ENCODE measurements around the gene PFN3. TPM values are rescaled to one million over a fixed set of nuclear protein-coding genes. Genes with fewer than 3 reads are reported as not detected.
A peak's percentile ranks its signal among the peaks of the same experiment; 100 is the strongest.

The PFN3 gene
- total and polyA plus RNA-seq, 2 of the 13 experiments (the other 11 are each of a cell fraction or from before 2014, with no cell fraction given), result not detected

DNA sequence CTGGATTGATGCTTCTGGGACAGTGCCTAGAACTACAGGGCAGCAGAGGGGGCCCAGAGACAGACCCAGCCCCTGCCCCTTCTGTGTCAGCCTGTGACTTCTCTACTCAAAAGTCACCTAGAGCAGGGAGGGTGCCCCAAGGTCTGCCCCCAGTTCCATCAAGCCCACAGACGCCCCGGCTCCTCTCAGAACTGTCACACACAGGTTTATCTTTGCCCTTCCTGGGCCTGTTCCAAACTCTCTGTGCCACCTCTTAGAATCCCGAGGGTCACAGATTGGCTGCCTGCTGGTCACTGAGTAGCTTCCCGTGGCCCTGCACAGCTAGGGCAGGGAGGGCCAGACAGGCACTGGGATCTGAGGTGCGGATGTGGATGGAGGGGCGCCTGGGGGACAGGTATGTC lies 41.0 kb downstream of the PFN3 start (continued):
- TF ChIP-seq, protein P1, sequence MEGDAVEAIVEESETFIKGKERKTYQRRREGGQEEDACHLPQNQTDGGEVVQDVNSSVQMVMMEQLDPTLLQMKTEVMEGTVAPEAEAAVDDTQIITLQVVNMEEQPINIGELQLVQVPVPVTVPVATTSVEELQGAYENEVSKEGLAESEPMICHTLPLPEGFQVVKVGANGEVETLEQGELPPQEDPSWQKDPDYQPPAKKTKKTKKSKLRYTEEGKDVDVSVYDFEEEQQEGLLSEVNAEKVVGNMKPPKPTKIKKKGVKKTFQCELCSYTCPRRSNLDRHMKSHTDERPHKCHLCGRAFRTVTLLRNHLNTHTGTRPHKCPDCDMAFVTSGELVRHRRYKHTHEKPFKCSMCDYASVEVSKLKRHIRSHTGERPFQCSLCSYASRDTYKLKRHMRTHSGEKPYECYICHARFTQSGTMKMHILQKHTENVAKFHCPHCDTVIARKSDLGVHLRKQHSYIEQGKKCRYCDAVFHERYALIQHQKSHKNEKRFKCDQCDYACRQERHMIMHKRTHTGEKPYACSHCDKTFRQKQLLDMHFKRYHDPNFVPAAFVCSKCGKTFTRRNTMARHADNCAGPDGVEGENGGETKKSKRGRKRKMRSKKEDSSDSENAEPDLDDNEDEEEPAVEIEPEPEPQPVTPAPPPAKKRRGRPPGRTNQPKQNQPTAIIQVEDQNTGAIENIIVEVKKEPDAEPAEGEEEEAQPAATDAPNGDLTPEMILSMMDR (CRISPR knock-in tag; IDR thresholded peaks at IDR 0.05), result no peak
- TF ChIP-seq ZFP36 (IDR thresholded peaks at IDR 0.05; ENCODE audit: borderline replicate concordance, low read depth, low read length, partially characterized antibody) (no peak), ARID2 (CRISPR knock-in tag; IDR thresholded peaks at IDR 0.05; ENCODE audit: borderline replicate concordance) (no peak)

DNA sequence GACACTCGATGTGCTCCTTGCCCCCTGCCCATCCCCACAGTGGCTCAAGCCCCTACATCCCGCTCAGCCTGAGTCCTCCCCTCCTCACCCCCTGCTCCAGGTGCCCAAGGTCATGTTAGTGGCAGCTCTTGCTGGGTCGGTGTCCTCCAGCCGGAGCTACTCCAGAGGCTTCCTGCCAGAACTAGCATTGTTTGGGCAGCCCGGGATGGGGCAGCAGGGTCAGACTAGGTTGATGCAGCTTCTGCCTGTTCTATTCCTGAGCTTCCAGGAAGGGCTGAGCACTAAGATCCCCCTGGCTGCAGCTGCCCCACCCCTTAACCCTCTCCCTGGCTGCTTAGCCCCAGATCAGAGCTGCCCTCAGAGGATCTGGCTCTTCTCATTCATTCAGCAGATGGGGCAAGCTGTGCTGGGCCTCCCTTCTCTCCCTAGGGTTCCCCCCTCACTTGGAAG lies 42.1 kb downstream of the PFN3 start:
- H2AFZ ChIP-seq (ENCODE audit: low read length), result no peak overlapping the region

More for the DNA sequence above, 42.1 kb downstream of the PFN3 start:
- peaks cover 97% of the 10 kb centered on the region for H3K4me1 ChIP-seq (ENCODE audit: insufficient read depth, low read length)
- in situ Hi-C loops (cut with HindIII; ENCODE audit: extremely low pct_ligation_motif_present, low pct_unique_long_range_greater_than_20kb) (loop anchor here (25.0 kb wide), 1 partner anchor 821 kb away; the partner anchor contains the start of genes CDHR2 and RNF44), intact Hi-C loops (cut with micrococcal nuclease; ENCODE audit: unreplicated experiment) (no loop called here)
- WGBS (ENCODE audit: low lambda C conversion rate), result 12% methylated on average over 4 of the region's 5 CpGs
- H3K79me2 ChIP-seq (ENCODE audit: insufficient read depth, low read length), result no peaks in the 10 kb centered on the region
- H4K20me1 ChIP-seq (ENCODE audit: insufficient read depth, low read length), result no peaks in the 10 kb centered on the region
- POLR2A ChIA-PET, result interaction anchor here (1.6 to 6.5 kb wide), 2 partner anchors 8 to 20 kb away, joined by 12 to 77 read pairs; no protein-coding TSS in a partner anchor
- no TSS peak for BruUV-seq (replicated peaks)
- CTCF ChIA-PET (ENCODE audit: low intra/inter-chr PET ratio, low total read pairs), result no interaction called here
- no peak overlapping the region for H3K27ac ChIP-seq (ENCODE audit: extremely low read length, insufficient read depth, low read length)
- peaks cover 0 to 23% of the 10 kb centered on the region in 2 experiments; a peak in 4 of 5 replicates for H3K27me3 ChIP-seq (ENCODE audit: control insufficient read depth in 1 of 2, insufficient read depth in 2 of 2, low read length in 2 of 2)
- H3K4me2 ChIP-seq (ENCODE audit: low read depth, low read length), result peak overlapping the region; percentile 42
- ATAC-seq, result peak; percentile 6; the same call in 2 of the 3 replicates
- no peak overlapping the region for H3K9ac ChIP-seq (ENCODE audit: insufficient read depth, low read depth, low read length)
- no peak for DNase-seq (ENCODE audit: low spot score)
- H3K9me3 ChIP-seq (ENCODE audit: low read length), result no peaks in the 10 kb centered on the region
- peak overlapping the region in 1 of 3 experiments; percentile 25; a peak in 1 of 6 replicates for H3K4me3 ChIP-seq (replicated peaks in 1 of 3; ENCODE audit: insufficient read depth in 1 of 3, low read depth in 2 of 3, low read length in 3 of 3)
- H3K36me3 ChIP-seq (replicated peaks in 1 of 2; ENCODE audit: control insufficient read depth in 1 of 2, insufficient read depth in 2 of 2, low read length in 2 of 2), result no peaks in the 10 kb centered on the region
- TF ChIP-seq ZFP91 (CRISPR knock-in tag; IDR thresholded peaks at IDR 0.05; ENCODE audit: borderline replicate concordance), result peak; percentile 15; the same call in 1 of the 2 replicates
- TF ChIP-seq HNRNPL (IDR thresholded peaks at IDR 0.05; ENCODE audit: low read depth, low read length), result 0 out of 2 replicates have a peak, but pooled peaks have one; percentile 12
- TF ChIP-seq, protein P2, sequence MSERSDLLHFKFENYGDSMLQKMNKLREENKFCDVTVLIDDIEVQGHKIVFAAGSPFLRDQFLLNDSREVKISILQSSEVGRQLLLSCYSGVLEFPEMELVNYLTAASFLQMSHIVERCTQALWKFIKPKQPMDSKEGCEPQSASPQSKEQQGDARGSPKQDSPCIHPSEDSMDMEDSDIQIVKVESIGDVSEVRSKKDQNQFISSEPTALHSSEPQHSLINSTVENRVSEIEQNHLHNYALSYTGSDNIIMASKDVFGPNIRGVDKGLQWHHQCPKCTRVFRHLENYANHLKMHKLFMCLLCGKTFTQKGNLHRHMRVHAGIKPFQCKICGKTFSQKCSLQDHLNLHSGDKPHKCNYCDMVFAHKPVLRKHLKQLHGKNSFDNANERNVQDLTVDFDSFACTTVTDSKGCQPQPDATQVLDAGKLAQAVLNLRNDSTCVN (CRISPR knock-in tag; IDR thresholded peaks at IDR 0.05; ENCODE audit: borderline replicate concordance), result no peak
- TF ChIP-seq ZNF263 (CRISPR knock-in tag; IDR thresholded peaks at IDR 0.05), result peak; percentile 92
- no peak for FAIRE-seq

Data from HepG2 (cell line).